ENCODE measurements around the gene NPHS2. TPM values are rescaled to one million over a fixed set of nuclear protein-coding genes. Genes with fewer than 3 reads are reported as not detected.

NPHS2 gene
- total RNA-seq, 1 experiment from 2014 or later: not detected

GRCh38 chr1:179516976-179517705, 58.6 kb downstream of the NPHS2 start (continued):
- no peak for TF ChIP-seq FOXP4 (CRISPR knock-in tag; IDR thresholded peaks at IDR 0.05)

GRCh38 chr1:179510038-179510437, 65.7 kb downstream of the NPHS2 start:
- peaks cover 5% of the 10 kb centered on the region for H3K4me1 Mint-ChIP-seq
- no peak for ATAC-seq
- ChIA-PET POLR2A (no interaction called here), CTCF (no interaction called here)
- peaks cover 17% of the 10 kb centered on the region for H3K9me3 Mint-ChIP-seq
- no peak for TF ChIP-seq GRHL2 (CRISPR knock-in tag; IDR thresholded peaks at IDR 0.05; ENCODE audit: insufficient replicate concordance, severe bottlenecking)
- TF ChIP-seq ZNF281 (CRISPR knock-in tag; IDR thresholded peaks at IDR 0.05): no peak
- TF ChIP-seq GTF2I (CRISPR knock-in tag; conservative IDR thresholded peaks at IDR 0.05): no peak
- TF ChIP-seq ARID4B (CRISPR knock-in tag; IDR thresholded peaks at IDR 0.05; ENCODE audit: borderline replicate concordance): no peak
- no peak for TF ChIP-seq ATF1 (CRISPR knock-in tag; IDR thresholded peaks at IDR 0.05)
- no peak for TF ChIP-seq ZNF671 (CRISPR knock-in tag; IDR thresholded peaks at IDR 0.05)
- no peak for TF ChIP-seq OVOL2 (CRISPR knock-in tag; IDR thresholded peaks at IDR 0.05; ENCODE audit: borderline replicate concordance)
- TF ChIP-seq RELA (CRISPR knock-in tag; IDR thresholded peaks at IDR 0.05; ENCODE audit: borderline replicate concordance): no peak
- no peak for TF ChIP-seq TEAD4 (CRISPR knock-in tag; IDR thresholded peaks at IDR 0.05)
- no peak for TF ChIP-seq ZNF532 (CRISPR knock-in tag; IDR thresholded peaks at IDR 0.05; ENCODE audit: borderline replicate concordance)
- TF ChIP-seq ZBTB43 (CRISPR knock-in tag; IDR thresholded peaks at IDR 0.05): no peak
- no peak for TF ChIP-seq SP1 (CRISPR knock-in tag; conservative IDR thresholded peaks at IDR 0.05)
- TF ChIP-seq KAT7 (CRISPR knock-in tag; IDR thresholded peaks at IDR 0.05; ENCODE audit: borderline replicate concordance): no peak
- no peak for TF ChIP-seq PREB (CRISPR knock-in tag; IDR thresholded peaks at IDR 0.05; ENCODE audit: borderline replicate concordance)
- no peaks in the 10 kb centered on the region for H3K27me3 Mint-ChIP-seq (ENCODE audit: low read depth)
- no peaks in the 10 kb centered on the region for H3K36me3 Mint-ChIP-seq
- H3K27ac Mint-ChIP-seq: no peak overlapping the region
- H3K4me3 Mint-ChIP-seq: no peak overlapping the region
- no peak for DNase-seq (ENCODE audit: low spot score)
